ENCODE data around the gene ALG11.

DNA sequence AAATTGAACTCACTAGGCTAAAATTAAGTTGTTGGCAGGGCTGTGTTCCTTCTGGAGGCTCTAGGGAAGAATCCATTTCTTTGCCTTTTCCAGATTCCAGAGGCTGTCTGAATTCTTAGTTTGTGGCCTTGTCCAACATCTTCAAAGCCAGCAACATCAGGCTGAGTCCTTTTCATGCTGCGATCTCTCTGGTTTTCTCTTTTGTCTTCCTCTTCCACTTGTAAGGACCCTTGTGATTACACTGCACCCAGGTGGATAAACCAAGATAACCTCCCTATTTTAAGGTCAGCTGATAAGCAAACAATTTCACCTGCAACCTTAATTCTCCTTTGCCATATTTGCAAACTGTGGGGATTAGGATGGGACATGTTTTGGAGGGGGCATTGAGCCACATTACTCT, 23.8 kb downstream of the ALG11 start:
- TF ChIP-seq, protein P1, sequence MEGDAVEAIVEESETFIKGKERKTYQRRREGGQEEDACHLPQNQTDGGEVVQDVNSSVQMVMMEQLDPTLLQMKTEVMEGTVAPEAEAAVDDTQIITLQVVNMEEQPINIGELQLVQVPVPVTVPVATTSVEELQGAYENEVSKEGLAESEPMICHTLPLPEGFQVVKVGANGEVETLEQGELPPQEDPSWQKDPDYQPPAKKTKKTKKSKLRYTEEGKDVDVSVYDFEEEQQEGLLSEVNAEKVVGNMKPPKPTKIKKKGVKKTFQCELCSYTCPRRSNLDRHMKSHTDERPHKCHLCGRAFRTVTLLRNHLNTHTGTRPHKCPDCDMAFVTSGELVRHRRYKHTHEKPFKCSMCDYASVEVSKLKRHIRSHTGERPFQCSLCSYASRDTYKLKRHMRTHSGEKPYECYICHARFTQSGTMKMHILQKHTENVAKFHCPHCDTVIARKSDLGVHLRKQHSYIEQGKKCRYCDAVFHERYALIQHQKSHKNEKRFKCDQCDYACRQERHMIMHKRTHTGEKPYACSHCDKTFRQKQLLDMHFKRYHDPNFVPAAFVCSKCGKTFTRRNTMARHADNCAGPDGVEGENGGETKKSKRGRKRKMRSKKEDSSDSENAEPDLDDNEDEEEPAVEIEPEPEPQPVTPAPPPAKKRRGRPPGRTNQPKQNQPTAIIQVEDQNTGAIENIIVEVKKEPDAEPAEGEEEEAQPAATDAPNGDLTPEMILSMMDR (conservative IDR thresholded peaks at IDR 0.05 in 1 of 2, IDR thresholded peaks at IDR 0.05 in 1 of 2; ENCODE audit: extremely low read depth in 1 of 2, insufficient read depth in 1 of 2, low read depth in 1 of 2, low read length in 2 of 2) = no peak
- no peak for TF ChIP-seq EZH2 (IDR thresholded peaks at IDR 0.05; ENCODE audit: borderline replicate concordance, low read length)
